CD14-positive monocyte (primary cell): Measurements from ENCODE around the gene CLIC3. TPM values are rescaled to one million over a fixed set of nuclear protein-coding genes. Genes with fewer than 3 reads are reported as not detected.
A peak's percentile ranks its signal among the peaks of the same experiment; 100 is the strongest.

Source experiments
- DNase-seq, 3 donors: peaks; one replicate each; pipeline ENCODE4 v3.0.0-alpha.2; 2011 to 2022
- H2AFZ ChIP-seq: 2 replicates; pipeline ENCODE4 v1.6.0; 2012; ENCODE audit warnings: mild to moderate bottlenecking, low read depth, low read length, inconsistent platforms; ENCODE audit not compliant: insufficient read depth, poor library complexity, severe bottlenecking
- H3K27ac ChIP-seq, 2 donors: 1 replicate in 1 of 2; 2 replicates in 1 of 2; pipeline ENCODE4 v1.5.1; 2012 to 2013; ENCODE audit warnings: low read length in 2 of 2, control low read depth in 1 of 2, inconsistent platforms in 1 of 2, low read depth in 1 of 2, mild to moderate bottlenecking in 1 of 2
- H3K27me3 ChIP-seq, 2 donors: one replicate each; pipeline versions ENCODE4 v1.6.0 to v1.6.1; 2011 to 2013; ENCODE audit warnings: low read length in 2 of 2; ENCODE audit not compliant: control insufficient read depth in 2 of 2, insufficient read depth in 2 of 2
- H3K36me3 ChIP-seq, 2 donors: replicated peaks in 1 of 2; 1 replicate in 1 of 2; 2 replicates in 1 of 2; pipeline versions ENCODE4 v1.5.1 to v1.6.1; 2012 to 2013; ENCODE audit warnings: low read length in 2 of 2, control low read depth in 1 of 2, inconsistent platforms in 1 of 2, mild to moderate bottlenecking in 1 of 2; ENCODE audit not compliant: insufficient read depth in 2 of 2, control insufficient read depth in 1 of 2
- H3K4me1 ChIP-seq, 2 donors: 1 replicate in 1 of 2; 2 replicates in 1 of 2; pipeline versions ENCODE4 v1.5.1 to v1.6.1; 2012 to 2013; ENCODE audit warnings: low read length in 2 of 2, control low read depth in 1 of 2, inconsistent platforms in 1 of 2, mild to moderate bottlenecking in 1 of 2, moderate library complexity in 1 of 2; ENCODE audit not compliant: insufficient read depth in 2 of 2, control insufficient read depth in 1 of 2
- H3K4me2 ChIP-seq: replicated peaks from 2 replicates; pipeline ENCODE3; 2012; ENCODE audit warnings: low read length, moderate library complexity, mild to moderate bottlenecking; ENCODE audit not compliant: poor library complexity, severe bottlenecking; ENCODE audit errors: extremely low read depth
- H3K4me3 ChIP-seq, 3 experiments: fragments of 200-600 bp in 1 of 3; sonication (generic) in 1 of 3; replicated peaks in 1 of 3; 1 replicate in 2 of 3; 2 replicates in 1 of 3; pipeline ENCODE4 v1.5.1; 2011 to 2013; ENCODE audit warnings: low read length in 3 of 3, mild to moderate bottlenecking in 3 of 3, control low read depth in 2 of 3, low read depth in 2 of 3, inconsistent platforms in 1 of 3, moderate library complexity in 1 of 3
- H3K79me2 ChIP-seq: 2 replicates; pipeline ENCODE4 v1.6.0; 2012; ENCODE audit warnings: mild to moderate bottlenecking, control low read depth, inconsistent platforms, low read length, moderate library complexity; ENCODE audit not compliant: insufficient read depth
- H3K9ac ChIP-seq: 2 replicates; pipeline ENCODE4 v1.6.0; 2017; ENCODE audit warnings: low read length, mild to moderate bottlenecking; ENCODE audit not compliant: insufficient read depth, poor library complexity, severe bottlenecking
- H3K9me3 ChIP-seq, 2 donors: replicated peaks in 1 of 2; 1 replicate in 1 of 2; 2 replicates in 1 of 2; pipeline versions ENCODE4 v1.5.1 to v1.6.1; 2012 to 2013; ENCODE audit warnings: low read length in 2 of 2, control low read depth in 1 of 2; ENCODE audit not compliant: control insufficient read depth in 1 of 2, insufficient read depth in 1 of 2
- H4K20me1 ChIP-seq: 2 replicates; pipeline ENCODE4 v1.6.0; 2012; ENCODE audit warnings: mild to moderate bottlenecking, low read length, control low read depth, moderate library complexity; ENCODE audit not compliant: insufficient read depth
- H3K27ac Mint-ChIP-seq, 7 donors: one replicate each; pipeline ENCODE4 v1.8.0; 2020; ENCODE audit warnings: mild to moderate bottlenecking in 7 of 7, mixed read lengths in 7 of 7, moderate library complexity in 6 of 7, inconsistent platforms in 2 of 7
- H3K27me3 Mint-ChIP-seq, 3 donors: one replicate each; pipeline ENCODE4 v1.8.0; 2021 to 2022; ENCODE audit warnings: low read depth in 3 of 3, mild to moderate bottlenecking in 3 of 3, mixed read lengths in 3 of 3, moderate library complexity in 3 of 3, inconsistent platforms in 1 of 3
- H3K36me3 Mint-ChIP-seq, 2 donors: one replicate each; pipeline ENCODE4 v1.8.0; 2020; ENCODE audit warnings: mixed read lengths in 2 of 2, inconsistent platforms in 1 of 2, mild to moderate bottlenecking in 1 of 2
- H3K4me1 Mint-ChIP-seq: one replicate; pipeline ENCODE4 v1.8.0; 2020; ENCODE audit warnings: mild to moderate bottlenecking, mixed read lengths
- H3K4me3 Mint-ChIP-seq, 2 donors: one replicate each; pipeline ENCODE4 v1.8.0; 2020; ENCODE audit warnings: mild to moderate bottlenecking in 2 of 2, mixed read lengths in 2 of 2, moderate library complexity in 1 of 2
- H3K9me3 Mint-ChIP-seq, 7 donors: one replicate each; pipeline ENCODE4 v1.8.0; 2020 to 2022; ENCODE audit warnings: mixed read lengths in 7 of 7, mild to moderate bottlenecking in 6 of 7, moderate library complexity in 6 of 7, inconsistent platforms in 2 of 7
- CTCF ChIP-seq: fragments of 200-600 bp; IDR thresholded peaks from one replicate; pipeline ENCODE4 v1.8.0; 2022; ENCODE audit warnings: antibody characterized with exemption, mild to moderate bottlenecking
- WGBS: methylation state at CpG from one replicate; pipeline ENCODE4 v1.1.5; 2013; ENCODE audit warnings: missing lambda C conversion rate; ENCODE audit not compliant: insufficient coverage; 5-methylcytosine and 5-hydroxymethylcytosine counted together
- intact Hi-C, 2 donors: fragments of 100-400 bp; cut with micrococcal nuclease; formaldehyde crosslinking; loops; one replicate each; pipeline versions ENCODE4 v1.15.0 to v1.15.1; 2023
- polyA plus RNA-seq, 3 donors: library from polyadenylated mRNA; depleted of rRNA in 1 of 3; unstranded in 2 of 3; stranded (reverse) in 1 of 3; fragments of 300-500 nt in 2 of 3; fragments of >200 nt in 1 of 3; fragmentation: Illumina TruSeq in 2 of 3; gene quantifications; 1 replicate in 2 of 3; 2 replicates in 1 of 3; pipeline ENCODE4 v1.2.3, GENCODE V29; 2012 to 2021

The CLIC3 gene
- polyA plus RNA-seq, 3 donors, result 0.29 to 0.51 TPM; not detected in 1

GRCh38 chr9:136964171-136964689 lies 32.1 kb downstream of the CLIC3 start:
- Mint-ChIP-seq H3K36me3 (no peaks in the 10 kb centered on the region), H3K27ac (no peak overlapping the region), H3K4me3 (no peak overlapping the region), H3K27me3 (peaks cover 9 to 20% (median 14%) of the 10 kb centered on the region in 3 donors), H3K4me1 (peaks cover 16% of the 10 kb centered on the region), H3K9me3 (peaks cover 0 to 2% (median 0%) of the 10 kb centered on the region in 7 donors)
- Histone ChIP-seq H3K4me2 (no peak overlapping the region), H2AFZ (peak overlapping the region; percentile 23), H3K79me2 (no peaks in the 10 kb centered on the region), H4K20me1 (no peaks in the 10 kb centered on the region), H3K36me3 (no peaks in the 10 kb centered on the region), H3K27me3 (no peaks in the 10 kb centered on the region), H3K4me3 (no peak overlapping the region), H3K4me1 (peaks cover 10 to 17% of the 10 kb centered on the region in 2 donors), H3K9me3 (no peaks in the 10 kb centered on the region), H3K27ac (no peak overlapping the region), H3K9ac (no peak overlapping the region)
- intact Hi-C loops, result no loop called here
- 89% methylated on average over 16 of the region's 22 CpGs for WGBS
- TF ChIP-seq CTCF, result no peak
- DNase-seq, result no peak

- H3K27ac ChIP-seq, result no peak overlapping the region
- Mint-ChIP-seq H3K4me3 (no peak overlapping the region), H3K27ac (no peak overlapping the region), H3K36me3 (no peaks in the 10 kb centered on the region), H3K9me3 (peaks cover 0 to 2% (median 0%) of the 10 kb centered on the region in 7 donors), H3K4me1 (peaks cover 16% of the 10 kb centered on the region), H3K27me3 (peaks cover 9 to 20% (median 14%) of the 10 kb centered on the region in 3 donors)
- no peaks in the 10 kb centered on the region for H3K36me3 ChIP-seq
- H3K27me3 ChIP-seq, result no peaks in the 10 kb centered on the region
- intact Hi-C loops, result no loop called here
- H3K4me2 ChIP-seq, result no peak overlapping the region
- no peaks in the 10 kb centered on the region for H3K9me3 ChIP-seq
- H3K4me3 ChIP-seq, result no peak overlapping the region
- no peaks in the 10 kb centered on the region for H3K79me2 ChIP-seq
- no peak for TF ChIP-seq CTCF
- H3K9ac ChIP-seq, result no peak overlapping the region
- H3K4me1 ChIP-seq, result peaks cover 10 to 17% of the 10 kb centered on the region in 2 donors
- no peak for DNase-seq
- WGBS, result 96% methylated on average over 5 of the region's 12 CpGs
- H2AFZ ChIP-seq, result no peak overlapping the region
- H4K20me1 ChIP-seq, result no peaks in the 10 kb centered on the region
These were observed 32.6 kb downstream of the CLIC3 start for GRCh38 chr9:136963751-136964150.
